Stimulated activated CD8-positive, alpha-beta memory T cell treated with anti-CD3 and anti-CD28 coated beads, Interleukin-15, amount 100 ng/mL, for 48 hours (primary cell): ENCODE measurements around the gene ARHGEF19.
"Not testable (repeated sequence)": the region's sequence is repeated elsewhere in the genome, so short reads cannot be mapped to it uniquely, and the experiment has no call there.

Experiments used
- DNase-seq, 2 donors: peaks; one replicate each; pipeline ENCODE4 v3.0.0-alpha.2; 2020; ENCODE audit warnings: low read depth in 2 of 2

The ARHGEF19 gene

DNA sequence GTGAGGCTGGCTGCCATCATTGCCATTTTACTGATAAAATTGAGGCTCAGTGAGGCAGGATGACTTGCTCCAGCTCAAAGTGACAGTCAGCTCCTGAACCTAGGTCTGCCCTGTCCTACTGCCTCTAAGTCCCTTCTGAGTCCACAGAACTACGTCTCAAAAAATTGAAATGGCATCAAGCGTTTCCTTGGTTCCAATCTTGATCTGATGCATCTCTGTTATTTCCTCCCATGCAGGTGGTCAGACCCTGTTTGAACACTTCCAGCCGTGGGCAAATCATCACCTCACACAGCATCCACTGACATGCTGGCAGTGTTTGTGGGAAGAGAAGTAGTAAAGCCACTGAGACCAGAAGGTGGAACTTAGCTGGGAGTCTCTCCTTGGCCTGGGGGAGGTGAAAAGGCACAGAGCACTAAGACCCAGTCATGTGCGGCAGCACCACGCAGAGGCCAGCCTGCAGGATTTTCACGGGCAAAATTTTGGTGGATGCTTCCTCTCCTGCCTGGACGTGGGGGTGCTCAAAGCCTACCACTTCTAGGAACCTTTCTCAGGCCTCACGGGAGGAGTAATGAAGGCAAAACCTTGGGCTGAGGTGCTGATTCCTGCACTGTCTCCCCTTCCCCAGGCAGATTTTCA lies 32.3 kb upstream of the ARHGEF19 start:
- no peak for DNase-seq

DNA sequence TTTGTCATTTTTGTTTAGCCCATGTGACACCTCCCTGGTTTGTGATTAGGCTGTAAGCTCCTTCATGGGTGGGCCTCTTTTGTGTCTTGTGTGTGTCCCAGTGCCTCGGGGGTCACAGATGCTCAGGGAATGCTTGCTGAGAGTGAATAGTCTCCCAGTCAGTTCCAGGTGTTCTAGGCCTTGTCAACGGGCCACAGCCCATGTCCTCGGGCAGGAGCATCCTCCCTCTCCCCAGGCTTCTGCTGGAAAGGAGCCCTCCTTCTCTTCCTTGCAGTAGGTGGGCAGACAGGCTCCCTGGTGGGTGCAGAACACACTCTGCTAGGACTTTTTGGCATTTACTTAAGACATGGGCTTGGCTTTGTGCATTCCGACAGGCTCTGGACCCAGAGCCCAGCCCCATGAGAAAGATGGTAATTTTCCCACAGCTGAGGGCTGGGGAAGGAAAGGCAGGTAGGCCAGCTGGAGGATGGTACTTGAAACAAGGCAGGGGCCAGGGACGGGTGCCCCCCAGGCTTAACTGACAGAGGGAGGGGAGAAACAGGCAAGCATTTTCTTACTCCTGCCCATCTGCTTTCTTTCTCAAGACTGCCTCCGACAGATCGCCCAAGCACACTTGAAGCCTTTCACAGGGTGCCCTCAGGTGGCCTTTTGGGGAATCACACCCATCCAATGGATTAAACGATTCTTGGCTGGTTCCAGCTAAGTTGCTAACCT lies 31.6 kb upstream of the ARHGEF19 start:
- DNase-seq = peak; percentile 30 to 46

DNA sequence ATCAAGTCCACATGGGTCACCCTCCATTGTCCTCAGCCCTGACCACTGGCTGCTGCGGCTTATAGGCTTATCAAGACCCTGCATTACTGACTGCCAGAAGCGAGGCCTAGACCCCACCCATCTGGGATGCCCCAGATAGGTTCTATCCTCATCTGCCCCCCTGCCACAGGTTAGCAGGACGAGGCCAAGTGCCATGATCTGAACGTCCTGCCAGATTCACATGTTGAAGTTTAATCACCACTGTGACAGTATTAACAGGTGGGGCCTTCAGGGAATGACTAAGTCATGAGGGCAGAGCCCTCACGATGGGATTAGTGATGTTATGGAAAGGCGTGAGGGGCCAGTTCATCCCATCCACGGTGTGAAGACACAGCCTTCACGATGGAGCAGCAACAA lies 30.8 kb upstream of the ARHGEF19 start:
- no peak for DNase-seq

DNA sequence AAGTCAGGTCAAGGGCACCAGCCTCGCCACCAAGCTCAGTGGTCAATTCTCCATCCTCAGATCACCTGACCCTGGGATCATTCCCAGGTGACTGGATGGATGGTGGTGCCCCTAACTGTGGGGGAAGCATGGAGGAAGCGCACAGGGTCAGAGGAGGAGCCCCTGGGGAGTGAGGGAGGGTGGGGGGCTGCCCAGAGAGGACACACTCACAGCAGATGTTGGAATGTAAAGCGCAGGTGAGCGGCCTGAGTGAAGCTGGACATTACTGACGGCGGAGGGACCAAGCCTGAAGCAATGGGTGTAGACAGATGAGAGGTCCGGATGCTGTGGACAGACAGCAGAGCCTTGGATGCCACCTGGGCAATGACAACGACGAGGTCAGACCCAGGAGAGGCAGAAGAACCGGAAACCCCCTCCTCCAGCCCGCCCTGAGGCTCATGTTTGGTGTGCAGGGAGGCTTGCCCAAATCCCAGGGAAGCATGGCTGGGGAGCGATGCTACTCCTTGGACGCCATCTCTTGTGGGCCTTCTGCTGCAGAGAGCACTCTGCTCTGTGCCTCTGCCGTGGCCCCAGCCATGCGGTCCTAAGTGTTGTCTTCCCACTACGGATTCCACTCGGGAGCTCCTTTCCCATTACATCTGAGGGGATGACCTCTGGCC lies 30.2 kb upstream of the ARHGEF19 start:
- DNase-seq = no peak

DNA sequence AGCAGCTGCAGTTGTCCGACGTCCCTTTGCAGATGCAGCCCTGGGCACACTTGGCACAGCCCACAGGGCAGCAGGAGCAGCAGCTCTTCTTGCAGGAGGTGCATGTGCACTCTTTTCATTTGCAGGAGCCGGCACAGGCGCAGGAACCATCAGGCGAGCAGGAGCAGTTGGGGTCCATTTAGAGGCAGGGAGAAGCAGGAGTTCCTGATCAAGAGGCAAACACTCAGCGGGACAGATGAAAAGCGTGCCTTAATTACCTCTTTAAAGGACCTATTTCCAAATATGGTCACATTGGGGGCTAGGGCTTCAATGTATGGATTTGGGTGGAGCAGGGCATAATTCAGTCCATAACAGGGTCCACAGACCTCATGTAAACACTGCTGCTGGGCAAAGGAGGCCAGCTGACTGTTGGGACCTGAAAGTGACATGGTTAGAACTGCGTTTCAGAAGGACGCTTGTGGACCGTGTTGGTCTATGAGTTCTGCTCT lies 28.8 kb upstream of the ARHGEF19 start:
- DNase-seq = no peak

DNA sequence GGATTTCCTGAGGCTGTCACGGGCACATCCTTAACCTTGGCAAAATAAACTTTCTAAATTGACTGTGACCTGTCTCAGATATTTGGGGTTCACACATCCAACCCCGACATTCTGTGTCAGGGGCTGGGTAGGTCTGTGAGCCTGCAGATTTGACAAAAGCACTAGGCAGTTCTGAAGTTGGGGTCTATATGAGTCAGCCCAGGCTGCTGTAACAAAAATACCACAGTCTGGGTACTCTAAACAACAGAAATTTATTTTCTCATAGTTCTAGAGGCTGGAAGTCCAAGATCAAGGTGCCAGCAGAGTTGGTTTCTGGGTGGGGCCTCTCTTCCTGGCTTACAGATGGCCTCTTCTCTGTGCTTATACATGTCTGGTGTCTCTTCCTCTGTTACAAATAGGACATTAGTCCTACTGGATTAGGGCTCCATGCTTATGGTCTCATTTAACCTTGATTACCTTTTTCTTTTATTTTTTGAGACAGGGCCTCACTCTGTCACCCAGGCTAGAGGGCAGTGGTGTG lies 27.6 kb upstream of the ARHGEF19 start:
- DNase-seq = no peak

DNA sequence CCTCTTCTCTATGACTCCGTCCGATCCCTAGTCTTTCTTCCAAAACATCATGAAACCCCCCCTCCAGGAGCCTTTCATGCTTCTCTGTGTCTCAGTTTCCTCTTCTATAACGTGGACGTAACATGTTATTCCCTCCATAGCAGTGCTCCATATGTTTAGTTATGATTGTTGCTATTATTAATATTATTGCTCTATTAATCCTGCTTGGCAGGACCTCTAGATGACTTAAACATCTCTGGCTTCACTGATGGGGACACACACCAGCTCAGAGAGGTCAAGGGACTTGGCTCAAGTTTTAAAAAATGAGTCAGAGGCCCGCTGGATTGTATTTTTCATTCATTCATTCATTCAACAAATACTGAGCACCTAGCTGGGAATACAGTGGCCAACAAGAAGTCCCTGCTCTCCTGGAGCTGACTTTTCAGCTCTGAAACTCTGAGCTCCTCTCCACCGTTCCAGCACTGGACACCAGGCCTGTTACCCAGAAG lies 24.9 kb upstream of the ARHGEF19 start:
- no peak for DNase-seq

DNA sequence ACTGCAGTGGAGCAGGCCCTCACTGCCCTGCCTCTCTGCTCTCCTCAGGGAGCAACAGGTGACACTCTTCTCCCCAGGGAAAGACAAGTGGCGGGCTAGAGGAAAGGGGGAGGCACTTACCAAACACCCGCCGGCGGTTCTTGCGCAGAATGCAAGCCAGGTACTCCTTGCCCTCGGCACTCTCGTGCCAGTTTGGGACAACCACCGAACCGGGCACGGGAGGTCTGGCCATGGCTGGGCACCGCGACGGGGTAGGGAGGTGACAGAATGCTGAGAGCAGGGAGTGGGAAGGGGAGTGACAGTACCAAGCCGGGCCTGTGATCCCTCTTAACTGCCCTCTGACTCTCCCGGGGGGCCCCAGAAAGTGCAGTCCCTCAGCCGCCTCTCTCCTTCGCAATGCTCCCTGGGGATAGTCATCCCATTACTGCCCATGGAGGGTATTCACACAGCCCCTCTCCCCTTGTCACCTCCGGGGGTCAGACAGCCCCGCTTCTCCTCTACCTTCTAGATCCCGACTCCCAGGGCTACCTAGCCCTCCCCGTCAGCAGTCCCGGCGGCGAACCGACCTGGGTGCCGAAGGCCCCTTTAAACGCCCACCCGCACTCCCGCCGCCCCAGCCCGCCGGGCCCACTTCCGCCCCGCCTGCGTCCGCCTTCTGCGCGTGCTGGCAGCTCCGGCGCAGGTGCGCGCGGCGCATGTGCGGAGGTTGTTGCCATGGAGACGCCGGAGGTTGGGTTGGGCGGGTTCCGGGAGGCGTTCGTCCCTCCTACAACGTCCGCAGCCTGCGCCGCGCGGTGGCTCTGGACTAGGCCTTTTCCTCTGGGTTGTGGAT lies 24.3 kb upstream of the ARHGEF19 start, which contains the start of gene CPLANE2:
TSS of gene CPLANE2 (minus strand) at position 673 of the 832 bp plus-strand sequence. CDS start at position 232, 441 bp downstream.
- DNase-seq = peak; percentile 95 to 96

DNA sequence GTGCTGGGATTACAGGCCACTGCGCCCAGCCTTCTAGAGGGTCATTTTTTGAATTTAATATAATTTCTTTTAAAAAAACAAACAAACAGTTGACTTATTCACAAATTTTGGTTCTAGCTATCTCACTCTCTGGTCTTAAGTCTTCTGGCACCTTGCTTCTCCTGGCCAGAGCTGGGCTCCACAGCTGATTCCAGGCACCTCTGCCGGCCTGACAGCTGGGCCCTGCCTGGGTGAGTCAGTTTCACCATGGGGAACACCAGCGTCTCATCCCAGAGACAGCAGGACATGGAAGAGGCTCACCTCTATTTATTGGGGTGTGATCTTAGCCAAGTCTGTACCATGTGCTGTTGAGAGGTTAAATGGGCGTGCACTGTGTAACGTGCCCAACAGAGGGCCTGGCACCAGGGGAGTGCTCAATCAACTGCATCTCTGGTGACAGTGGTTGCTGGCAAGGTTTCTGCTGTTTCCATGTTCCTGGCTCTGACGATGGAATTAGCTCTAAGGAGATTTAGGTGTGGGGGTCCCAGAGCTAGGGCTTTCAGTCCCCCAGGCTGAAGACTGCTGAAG lies 23.6 kb upstream of the ARHGEF19 start:
- peak in 1 of 2 donors; percentile 19 for DNase-seq

DNA sequence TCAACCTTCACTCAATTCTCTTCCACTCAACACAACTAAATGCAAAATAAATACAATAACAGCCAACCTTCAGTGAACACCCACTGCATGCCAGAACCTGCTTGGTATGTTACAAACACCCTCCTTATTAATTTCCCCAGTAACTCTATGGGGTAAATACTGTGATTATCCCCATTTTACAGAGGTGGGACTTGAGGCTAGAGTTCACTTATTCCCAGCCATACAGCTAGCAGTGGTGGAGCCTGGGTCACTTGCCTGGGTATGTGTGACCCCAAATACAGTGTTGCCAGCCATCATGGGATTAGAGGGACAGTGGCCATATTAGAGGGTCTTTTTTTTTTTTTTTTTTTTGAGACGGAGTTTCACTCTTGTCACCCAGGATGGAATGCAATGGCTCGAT lies 22.9 kb upstream of the ARHGEF19 start:
- DNase-seq = no peak

DNA sequence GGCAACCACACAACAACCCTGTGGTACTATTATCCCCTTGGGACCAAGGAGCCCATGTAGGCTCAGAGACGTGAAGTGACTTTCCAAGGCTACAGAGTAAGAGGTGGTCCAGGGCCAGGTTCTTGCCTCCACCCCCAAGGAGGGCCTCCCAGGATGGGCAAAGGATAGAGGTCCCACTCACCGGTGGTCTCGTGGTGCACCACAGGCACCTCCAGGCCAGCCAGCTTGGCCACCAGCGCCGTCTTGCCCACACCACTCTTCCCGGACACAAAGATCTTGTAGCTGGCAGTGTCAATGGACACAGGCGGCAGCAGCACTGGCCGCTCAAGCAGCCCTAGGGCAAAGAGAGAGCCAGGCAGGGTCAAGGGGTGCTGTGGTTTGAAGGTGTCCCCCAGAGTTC lies 21.0 kb upstream of the ARHGEF19 start:
- DNase-seq = no peak

DNA sequence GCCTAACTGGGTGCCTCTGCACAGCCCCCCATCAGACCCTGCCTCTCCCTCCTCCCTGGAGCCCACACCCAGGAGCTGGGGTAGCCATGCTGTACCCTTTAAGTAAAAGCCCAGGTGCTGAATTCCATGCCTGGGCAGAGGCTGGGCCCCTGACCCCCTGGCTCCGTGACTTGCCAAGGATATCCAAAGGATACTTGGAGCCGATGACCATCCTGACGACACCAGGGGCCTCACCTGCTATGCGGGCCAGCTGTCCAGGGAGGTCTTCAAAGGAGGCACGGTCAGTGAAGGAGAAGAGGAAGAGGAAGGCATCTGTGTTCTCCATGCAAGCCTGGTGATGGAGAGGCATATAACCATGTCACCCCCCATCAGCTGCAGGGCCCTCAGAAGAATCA lies 19.9 kb upstream of the ARHGEF19 start:
- DNase-seq = no peak

DNA sequence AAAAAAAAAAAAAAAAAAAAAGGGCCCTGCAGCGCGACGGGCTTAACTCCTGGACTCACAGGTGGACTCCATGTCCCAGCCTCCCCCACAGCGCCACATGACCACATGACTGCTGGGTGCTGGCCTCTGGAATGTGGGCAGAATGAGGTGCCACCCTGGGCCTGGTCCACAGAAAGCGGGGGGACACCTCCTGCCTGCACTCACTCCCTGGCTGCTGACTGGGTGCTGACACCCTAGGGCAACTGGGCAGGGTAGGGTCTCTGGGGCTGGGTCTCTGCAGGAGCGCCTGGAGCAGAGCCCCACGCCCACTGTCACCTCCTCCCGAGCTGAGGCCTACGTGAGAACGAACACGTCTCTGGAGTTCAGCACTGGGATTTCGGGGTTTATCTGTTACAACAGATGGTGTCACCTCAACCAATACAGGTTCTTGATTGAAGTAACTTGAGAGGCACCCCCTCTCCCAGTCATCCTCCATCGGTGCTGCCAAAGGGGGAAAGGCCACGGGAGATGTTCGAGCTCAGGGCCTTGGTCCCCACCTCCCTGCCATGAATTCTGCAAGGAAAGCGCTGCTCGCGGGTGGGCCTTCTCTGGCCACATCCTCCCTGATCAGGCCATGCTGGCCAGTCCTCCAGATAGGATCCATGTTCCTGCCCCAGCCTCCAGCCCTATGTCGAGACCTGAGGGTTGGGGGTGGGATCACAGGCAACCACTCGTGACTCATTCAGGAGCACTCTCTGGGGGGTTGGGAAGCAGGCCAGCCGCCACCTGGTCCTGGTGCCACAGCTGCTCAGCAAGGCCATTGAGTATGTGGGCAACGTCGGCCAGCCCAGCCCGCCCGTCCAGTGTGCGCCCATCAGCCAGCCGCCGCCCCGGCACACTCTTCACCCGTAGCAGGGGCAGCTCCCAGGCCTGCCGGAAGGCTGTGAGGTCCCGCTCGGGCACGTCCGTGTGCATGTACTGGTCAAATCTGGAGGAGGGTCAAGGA lies 19.2 kb upstream of the ARHGEF19 start:
- no peak for DNase-seq

DNA sequence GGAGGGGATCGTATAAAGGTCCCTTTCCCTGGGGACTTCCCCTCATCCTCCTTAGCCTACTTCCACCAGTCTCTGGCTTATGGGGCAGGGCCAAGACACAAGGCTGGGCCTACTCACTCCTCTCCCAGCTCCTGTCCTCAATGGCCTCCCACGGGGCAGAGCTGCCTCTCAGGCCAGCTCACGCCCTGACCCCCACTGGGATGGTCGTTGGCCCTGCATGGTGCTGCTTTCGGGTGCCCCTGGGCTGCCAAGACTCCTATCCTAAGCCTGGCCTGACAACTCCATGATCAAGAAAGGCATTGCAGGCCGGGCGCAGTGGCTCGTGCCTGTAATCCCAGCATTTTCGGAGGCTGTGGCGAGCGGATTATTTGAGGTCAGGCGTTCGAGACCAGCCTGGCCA lies 18.3 kb upstream of the ARHGEF19 start:
- DNase-seq = no peak

DNA sequence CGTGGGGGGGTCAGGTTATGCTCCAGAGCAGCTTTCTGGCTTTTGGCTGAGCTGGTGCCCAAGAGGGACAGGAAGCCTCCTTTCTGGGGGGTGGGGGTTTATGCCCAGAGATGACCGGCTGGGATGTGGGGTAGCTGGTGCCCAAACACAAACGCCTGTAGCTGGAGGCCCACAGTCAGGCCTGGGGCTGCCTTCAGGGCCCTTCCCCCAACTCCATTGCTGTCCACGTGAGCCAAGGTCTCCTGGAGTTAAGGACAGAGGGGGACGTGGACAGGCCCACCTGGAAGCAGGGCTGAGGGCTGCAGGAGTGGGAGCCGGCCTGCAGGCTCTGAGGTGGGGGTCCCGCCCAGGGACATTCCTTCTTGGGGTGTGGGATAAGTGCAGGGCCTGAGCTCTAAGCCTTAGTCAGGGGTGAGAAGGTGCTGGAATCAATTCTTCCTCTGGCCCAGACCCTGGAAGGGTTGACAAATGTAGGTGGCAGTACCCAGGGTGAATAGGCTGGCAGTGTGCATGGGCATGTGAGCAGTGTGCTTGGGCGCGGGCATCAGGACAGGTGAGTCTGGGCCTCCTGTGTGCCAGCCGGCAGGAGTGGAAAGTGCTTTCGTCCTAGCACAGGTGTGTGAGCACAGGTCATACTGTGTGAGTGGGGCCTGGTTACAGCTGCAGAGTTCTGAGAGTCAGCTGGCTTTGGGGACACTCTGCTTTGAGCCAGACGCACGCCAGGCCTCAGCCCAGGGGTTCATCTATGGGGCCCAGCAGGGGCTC lies 17.7 kb upstream of the ARHGEF19 start:
- no peak for DNase-seq

DNA sequence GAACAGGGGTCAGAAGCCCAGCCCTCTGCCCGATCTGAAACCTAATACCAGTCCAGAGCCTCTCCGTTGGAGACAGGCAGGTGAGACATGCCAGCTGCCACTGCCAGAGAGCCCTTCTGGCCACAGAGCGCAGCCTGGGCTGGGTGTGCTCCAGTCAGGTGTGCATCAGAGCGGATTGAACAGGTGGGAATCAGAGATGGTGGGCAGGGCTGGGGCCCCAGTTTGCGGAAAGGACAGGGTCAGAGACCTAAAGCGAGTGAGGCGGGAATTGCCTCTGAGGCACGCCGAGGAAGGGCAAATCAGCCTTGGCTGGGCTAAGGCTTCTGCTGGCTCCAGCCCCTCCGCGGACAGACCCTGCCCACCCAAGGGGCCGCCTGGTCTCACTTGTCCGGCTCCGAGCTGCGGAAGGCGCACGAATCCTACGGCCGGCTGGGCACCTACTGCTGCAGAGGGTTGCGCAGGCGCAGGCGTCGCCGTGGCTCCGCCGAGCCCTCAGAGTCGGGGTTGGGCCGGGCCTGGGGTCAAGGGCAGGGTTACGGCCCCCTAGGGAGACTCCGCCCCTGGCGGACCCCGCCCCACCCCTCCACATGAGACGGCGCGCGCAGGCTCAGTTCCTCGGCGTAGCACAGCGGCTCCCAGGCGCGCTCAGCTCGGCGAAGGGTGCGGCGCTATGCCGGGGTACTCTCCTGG lies 14.2 kb upstream of the ARHGEF19 start:
- no peak for DNase-seq

DNA sequence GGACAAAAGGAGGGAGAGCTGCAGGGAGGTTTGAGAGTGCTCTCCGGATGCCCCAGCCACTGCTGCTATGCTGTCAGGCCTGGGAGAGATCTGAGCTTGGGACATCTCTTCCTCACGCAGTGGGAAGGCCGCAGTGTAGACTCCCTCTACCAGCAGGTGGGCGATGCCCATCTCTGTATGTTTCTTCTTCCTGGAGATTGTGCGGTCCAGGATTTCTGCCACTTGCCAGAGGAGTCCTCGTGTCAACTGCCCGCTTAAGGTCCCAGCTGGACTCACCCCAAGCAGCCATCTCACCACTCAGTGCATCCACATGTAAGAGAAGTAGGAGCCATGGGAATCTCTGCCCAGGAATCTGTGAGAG lies 13.7 kb upstream of the ARHGEF19 start:
- DNase-seq = no peak

DNA sequence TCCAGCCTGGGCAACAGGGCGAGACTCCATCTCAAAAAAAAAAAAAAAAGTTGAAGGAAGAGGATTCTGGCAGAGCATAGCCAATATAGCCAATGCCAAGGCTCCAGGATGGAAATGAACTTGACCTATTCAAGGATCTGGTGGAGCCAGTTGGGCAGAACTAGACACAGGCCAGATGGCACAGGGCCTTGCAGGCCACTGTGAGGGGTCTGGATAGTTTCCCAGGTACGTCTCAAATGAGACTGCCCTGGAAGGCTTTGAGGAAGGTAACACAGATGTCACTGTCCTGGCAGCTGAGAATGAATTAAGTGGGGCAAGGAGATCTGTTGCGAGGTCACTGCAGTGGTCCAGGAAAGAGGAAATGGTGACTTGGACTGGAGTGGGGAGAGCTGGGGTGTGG lies 12.0 kb upstream of the ARHGEF19 start:
- DNase-seq = no peak

DNA sequence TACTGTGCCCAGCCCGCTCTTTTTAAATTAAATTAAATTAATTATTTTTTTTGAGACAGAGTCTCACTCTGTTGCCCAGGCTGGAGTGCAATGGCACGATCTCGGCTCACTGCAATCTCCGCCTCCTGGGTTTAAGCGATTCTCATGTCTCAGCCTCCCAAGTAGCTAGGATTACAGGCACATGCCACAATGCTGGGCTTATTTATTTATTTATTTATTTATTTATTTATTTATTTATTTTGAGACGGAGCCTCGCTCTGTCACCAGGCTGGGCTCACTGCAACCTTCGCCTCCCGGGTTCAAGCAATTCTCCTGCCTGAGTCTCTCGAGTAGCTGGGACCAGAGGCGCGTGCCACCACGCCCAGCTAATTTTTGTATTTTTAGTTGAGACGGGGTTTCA lies 10.3 kb upstream of the ARHGEF19 start:
- DNase-seq = not testable (repeated sequence)
